Fibroblast of lung (primary cell): Measurements from ENCODE around the gene TSPYL2.

ENCODE experiments used
- CTCF ChIP-seq, 2 donors: IDR thresholded peaks in 1 of 2; conservative IDR thresholded peaks in 1 of 2; 1 replicate in 1 of 2; 2 replicates in 1 of 2; pipeline ENCODE4 v1.5.1; 2011 to 2012; ENCODE audit warnings: low read length in 2 of 2, control low read depth in 1 of 2, inconsistent platforms in 1 of 2, low read depth in 1 of 2, mild to moderate bottlenecking in 1 of 2
- EZH2 ChIP-seq: IDR thresholded peaks from 2 replicates; pipeline ENCODE4 v1.5.1; 2012; ENCODE audit warnings: low read length, control low read depth, mild to moderate bottlenecking; ENCODE audit errors: missing control alignments

- no peak for TF ChIP-seq CTCF (conservative IDR thresholded peaks at IDR 0.05 in 1 of 2, IDR thresholded peaks at IDR 0.05 in 1 of 2; ENCODE audit: low read depth in 1 of 2, low read length in 2 of 2)
- TF ChIP-seq EZH2: no peak
These were observed 9.6 kb upstream of the TSPYL2 start for GRCh38 chrX:53072418-53073114.
